IPS DF 6.9 (cell line): Measurements from ENCODE around the gene SMIM12.

Experiments used
- DNase-seq: peaks from one replicate; pipeline ENCODE4 v3.0.0-alpha.2; 2013; ENCODE audit warnings: low read depth, low spot score
- H3K27ac ChIP-seq: one replicate; pipeline ENCODE4 v1.5.1; 2013; ENCODE audit warnings: low read length, control low read depth
- H3K27me3 ChIP-seq: 2 replicates; pipeline ENCODE4 v1.6.1; 2013; ENCODE audit warnings: mild to moderate bottlenecking, low read length; ENCODE audit not compliant: control insufficient read depth, insufficient read depth
- H3K36me3 ChIP-seq: 2 replicates; pipeline ENCODE4 v1.6.1; 2013; ENCODE audit warnings: low read length; ENCODE audit not compliant: control insufficient read depth, insufficient read depth
- H3K4me1 ChIP-seq: 2 replicates; pipeline ENCODE4 v1.6.1; 2013; ENCODE audit warnings: low read length; ENCODE audit not compliant: control insufficient read depth, insufficient read depth
- H3K4me3 ChIP-seq: 2 replicates; pipeline ENCODE4 v1.5.1; 2013; ENCODE audit warnings: mild to moderate bottlenecking, low read length
- H3K9me3 ChIP-seq: 2 replicates; pipeline ENCODE4 v1.6.1; 2013; ENCODE audit warnings: low read length, inconsistent platforms; ENCODE audit not compliant: control insufficient read depth, insufficient read depth
- WGBS: extraction: QIAGEN DNeasy Blood & Tissue Kit; methylation state at CpG from one replicate; pipeline ENCODE4 v1.1.7; 2013; ENCODE audit warnings: mixed read lengths, missing lambda C conversion rate; ENCODE audit not compliant: insufficient read length, insufficient coverage; 5-methylcytosine and 5-hydroxymethylcytosine counted together

SMIM12 gene

DNA sequence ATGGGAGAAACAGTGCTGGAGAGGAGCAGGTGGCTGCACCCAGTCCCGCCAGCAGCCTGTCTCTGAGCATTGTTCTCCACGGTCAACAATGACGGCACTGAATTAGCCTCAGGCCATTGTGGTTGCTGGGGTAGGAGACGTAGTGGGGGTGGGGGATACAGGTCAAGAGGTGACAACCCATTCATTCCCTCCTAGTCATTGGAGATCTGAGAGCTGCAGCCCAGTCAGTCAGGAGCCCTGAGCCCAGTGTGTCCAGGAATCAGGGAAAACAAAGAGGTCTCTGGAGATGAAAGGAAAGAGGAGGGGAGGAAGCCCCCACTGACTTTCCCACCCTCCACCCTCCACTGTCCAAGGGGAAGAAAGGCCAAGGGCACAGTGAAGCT is 15.3 kb downstream of the SMIM12 start:
- Histone ChIP-seq H3K27ac (no peak overlapping the region), H3K4me1 (peaks cover 12% of the 10 kb centered on the region), H3K9me3 (no peaks in the 10 kb centered on the region), H3K27me3 (no peaks in the 10 kb centered on the region), H3K4me3 (no peak overlapping the region), H3K36me3 (no peaks in the 10 kb centered on the region)
- no peak for DNase-seq
- WGBS: no CpG with 5 or more reads among the region's 4 CpGs

DNA sequence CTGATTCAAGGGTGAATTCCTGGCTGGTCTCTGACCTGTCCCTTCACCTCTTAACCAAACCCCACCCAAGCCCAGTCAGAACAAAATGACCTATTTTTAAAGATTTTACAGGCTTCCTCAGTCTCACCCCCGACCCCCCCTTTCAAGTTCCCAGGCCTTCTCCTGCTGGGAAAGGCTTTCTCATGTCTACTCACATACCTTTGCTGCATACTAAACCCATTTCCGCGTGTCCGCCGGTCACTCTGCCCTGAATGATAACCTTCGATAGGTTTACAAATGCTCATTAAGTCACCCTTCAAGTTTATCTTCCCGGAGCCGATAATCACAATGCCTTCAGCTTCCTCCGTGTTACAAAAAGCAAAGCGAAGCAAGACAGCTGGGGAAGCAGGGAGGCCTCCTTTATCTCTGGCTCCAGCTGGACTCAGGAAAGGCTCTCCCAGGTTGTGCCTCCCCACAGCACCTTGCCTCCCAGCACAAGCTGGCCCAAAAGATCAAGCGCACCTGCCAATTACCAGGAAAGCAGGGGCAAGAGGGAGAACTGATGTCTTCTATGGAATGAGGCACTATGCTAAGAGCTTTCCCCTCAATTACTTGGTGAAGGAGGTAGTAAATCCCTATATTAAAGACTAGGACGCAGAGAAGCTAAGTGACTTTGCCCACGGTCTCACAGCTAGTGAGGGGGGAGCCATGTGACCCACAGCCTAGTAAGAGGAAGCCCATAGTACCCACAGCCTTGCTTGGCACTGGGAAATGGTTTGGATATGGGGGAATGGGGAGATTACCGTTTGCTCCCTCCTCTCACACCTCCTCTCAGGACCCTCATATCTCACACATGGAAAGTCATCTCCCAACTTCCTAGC is 15.9 kb downstream of the SMIM12 start:
- Histone ChIP-seq H3K9me3 (no peaks in the 10 kb centered on the region), H3K27ac (no peak overlapping the region), H3K36me3 (no peaks in the 10 kb centered on the region), H3K4me1 (peaks cover 12% of the 10 kb centered on the region), H3K27me3 (no peaks in the 10 kb centered on the region), H3K4me3 (no peak overlapping the region)
- no CpG with 5 or more reads among the region's 14 CpGs for WGBS
- DNase-seq: no peak

DNA sequence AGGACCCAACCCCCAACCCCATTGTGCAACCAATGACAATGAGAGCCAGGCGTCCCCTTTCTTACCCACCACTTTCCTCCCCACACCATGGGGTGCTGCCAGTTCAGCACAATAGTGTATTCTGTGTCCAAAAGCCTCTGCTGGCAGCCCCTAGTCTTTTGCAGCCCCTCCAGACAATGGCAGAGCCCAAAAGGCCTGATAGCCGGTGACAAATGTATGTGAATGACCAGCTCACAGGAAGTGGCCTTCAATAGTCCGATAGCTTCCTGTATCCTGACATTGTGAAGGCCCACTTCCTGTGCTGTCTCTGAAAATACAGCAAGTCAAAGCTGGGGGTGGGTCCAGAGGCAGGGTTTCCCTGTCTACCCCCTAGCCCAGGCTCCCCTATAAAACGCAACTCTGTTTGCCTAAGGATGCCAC is 16.6 kb downstream of the SMIM12 start:
- Histone ChIP-seq H3K27me3 (no peaks in the 10 kb centered on the region), H3K27ac (no peak overlapping the region), H3K4me1 (peaks cover 10% of the 10 kb centered on the region), H3K36me3 (no peaks in the 10 kb centered on the region), H3K4me3 (no peak overlapping the region), H3K9me3 (no peaks in the 10 kb centered on the region)
- no CpG with 5 or more reads among the region's 4 CpGs for WGBS
- no peak for DNase-seq

DNA sequence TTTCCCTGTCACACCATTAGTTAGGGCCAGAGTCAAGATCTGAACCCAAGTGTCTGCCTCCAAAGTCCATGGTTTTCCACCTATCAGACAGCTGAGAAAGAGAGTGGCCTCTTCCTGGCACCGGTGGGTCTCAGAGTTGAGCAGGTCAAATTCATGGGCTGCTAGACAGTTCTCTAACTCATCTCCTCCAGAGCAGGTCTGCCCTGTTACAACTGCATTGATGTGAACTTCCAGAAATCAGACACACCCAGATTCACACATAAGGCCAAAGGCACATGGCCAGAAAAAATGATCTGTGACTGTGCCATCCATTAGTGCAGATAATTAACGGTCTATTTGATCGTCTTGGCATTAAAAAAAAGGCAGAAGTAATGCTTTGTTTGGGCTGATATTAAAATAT is 17.5 kb downstream of the SMIM12 start:
- H3K27ac ChIP-seq: no peak overlapping the region
- no peaks in the 10 kb centered on the region for H3K9me3 ChIP-seq
- no peaks in the 10 kb centered on the region for H3K36me3 ChIP-seq
- no CpG with 5 or more reads among the region's 3 CpGs for WGBS
- peaks cover 10% of the 10 kb centered on the region for H3K4me1 ChIP-seq
- no peak for DNase-seq
- no peaks in the 10 kb centered on the region for H3K27me3 ChIP-seq
- H3K4me3 ChIP-seq: no peak overlapping the region

DNA sequence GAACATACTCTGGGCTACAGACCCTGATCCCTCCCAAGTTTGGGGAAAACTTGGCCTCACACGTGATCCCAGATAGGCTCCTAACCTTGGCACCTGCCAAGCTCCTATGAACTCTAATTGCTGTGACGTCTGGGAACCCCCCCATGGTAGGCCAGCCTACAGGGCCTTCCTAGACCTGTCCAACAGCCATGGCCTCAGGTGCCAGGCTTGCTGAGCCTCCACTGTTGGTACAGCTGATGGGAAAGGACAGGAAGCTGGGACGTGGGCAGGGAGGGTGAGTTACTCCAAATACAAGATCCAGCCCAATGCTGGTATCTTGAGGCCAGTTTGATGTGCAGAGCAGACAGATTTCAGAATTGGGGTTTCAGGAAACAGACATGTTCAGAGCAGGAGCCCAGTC is 19.1 kb downstream of the SMIM12 start:
- Histone ChIP-seq H3K36me3 (no peaks in the 10 kb centered on the region), H3K27me3 (no peaks in the 10 kb centered on the region), H3K27ac (no peak overlapping the region), H3K4me1 (peaks cover 10% of the 10 kb centered on the region), H3K4me3 (no peak overlapping the region), H3K9me3 (no peaks in the 10 kb centered on the region)
- DNase-seq: no peak
- WGBS: no CpG with 5 or more reads among the region's 3 CpGs

DNA sequence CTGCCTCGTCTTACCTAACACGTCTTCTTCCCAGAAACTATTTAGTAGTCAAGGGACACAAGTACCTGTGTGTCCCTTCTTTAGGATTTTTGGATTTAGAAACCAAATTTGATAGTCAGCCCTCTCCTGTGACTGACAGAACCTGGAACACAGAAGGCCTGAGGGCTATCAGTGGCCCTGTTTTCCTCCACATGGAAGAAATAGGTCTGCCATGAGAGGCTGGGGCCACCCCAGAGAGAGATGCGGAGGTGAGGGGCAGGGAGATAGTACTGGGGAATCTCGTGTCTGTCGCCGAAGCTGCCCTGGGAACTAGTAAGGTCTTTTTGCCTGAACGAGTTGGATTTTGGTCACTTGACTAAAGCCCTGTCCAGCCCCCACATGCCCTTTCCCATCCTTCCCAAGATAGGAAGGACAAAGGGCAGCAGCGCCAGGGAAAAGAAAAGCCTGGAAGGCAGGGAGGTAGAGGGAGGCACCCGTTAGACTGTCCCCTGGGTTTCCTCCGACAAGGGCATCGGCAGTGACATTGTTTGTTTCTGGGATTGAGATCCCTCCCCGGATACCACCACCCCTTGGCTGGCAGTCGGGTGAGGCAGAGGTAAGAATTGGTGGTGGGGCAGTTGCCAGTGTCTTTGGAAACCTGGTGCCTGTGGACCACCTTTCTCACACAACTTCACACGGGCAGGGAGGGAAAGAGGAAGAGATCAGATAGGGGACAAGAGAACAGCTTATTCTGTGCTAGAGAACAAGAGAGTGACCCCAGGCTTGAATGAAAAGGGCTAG is 19.8 kb downstream of the SMIM12 start:
- no peak overlapping the region for H3K4me3 ChIP-seq
- H3K4me1 ChIP-seq: peaks cover 10% of the 10 kb centered on the region
- H3K36me3 ChIP-seq: no peaks in the 10 kb centered on the region
- no peak overlapping the region for H3K27ac ChIP-seq
- DNase-seq: no peak
- no peaks in the 10 kb centered on the region for H3K9me3 ChIP-seq
- no CpG with 5 or more reads among the region's 14 CpGs for WGBS
- H3K27me3 ChIP-seq: no peaks in the 10 kb centered on the region

DNA sequence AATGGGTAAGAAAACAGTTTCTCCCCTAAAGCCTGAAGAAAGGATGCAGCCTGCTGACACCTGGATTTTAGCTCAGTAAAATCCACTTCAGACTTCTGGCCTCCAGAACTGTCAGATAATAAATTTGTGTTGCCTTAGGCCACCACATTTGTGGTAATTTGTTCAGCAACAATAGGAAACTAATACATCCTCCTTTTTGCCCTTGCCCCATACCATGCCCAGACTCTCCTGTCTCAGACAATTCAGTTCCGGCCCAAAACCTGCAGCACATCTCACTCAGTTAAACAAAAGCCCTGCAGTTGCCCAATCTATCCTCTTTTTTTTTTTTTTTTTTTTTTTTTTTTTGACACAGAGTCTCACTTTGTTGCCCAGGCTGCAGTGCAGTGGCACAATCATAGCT is 25.8 kb downstream of the SMIM12 start:
- Histone ChIP-seq H3K36me3 (no peaks in the 10 kb centered on the region), H3K27ac (no peak overlapping the region), H3K4me1 (no peaks in the 10 kb centered on the region), H3K9me3 (no peaks in the 10 kb centered on the region), H3K27me3 (no peaks in the 10 kb centered on the region), H3K4me3 (no peak overlapping the region)
- DNase-seq: no peak
- no CpG with 5 or more reads among the region's 1 CpG for WGBS

DNA sequence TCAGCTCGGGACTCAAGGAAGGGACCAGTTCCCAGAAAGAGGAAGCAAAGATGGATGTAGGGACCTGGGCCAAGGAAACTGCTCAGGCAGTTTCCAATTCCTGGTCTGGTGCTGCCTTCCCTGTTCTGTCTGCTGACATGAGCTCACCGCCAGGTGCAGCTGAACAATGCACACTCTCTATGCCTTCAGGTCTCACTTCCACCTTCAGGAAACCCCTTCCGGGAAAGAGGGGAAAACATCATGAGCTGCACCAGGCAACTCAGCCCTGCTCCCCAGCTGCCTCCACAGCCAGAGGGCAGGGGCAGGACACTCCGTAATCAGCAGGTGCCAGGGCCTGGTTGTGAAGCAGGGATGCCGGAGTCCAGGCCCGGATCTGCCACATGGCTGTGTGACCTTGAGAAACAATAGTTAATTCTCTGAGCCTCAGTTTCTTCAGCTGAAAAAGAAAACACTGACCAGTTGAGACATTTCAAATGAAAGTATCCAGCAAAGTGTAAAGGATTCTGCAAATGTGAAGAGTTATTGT is 27.8 kb downstream of the SMIM12 start:
- H3K4me1 ChIP-seq: no peaks in the 10 kb centered on the region
- H3K4me3 ChIP-seq: no peak overlapping the region
- H3K36me3 ChIP-seq: no peaks in the 10 kb centered on the region
- H3K27ac ChIP-seq: no peak overlapping the region
- WGBS: no CpG with 5 or more reads among the region's 6 CpGs
- no peaks in the 10 kb centered on the region for H3K9me3 ChIP-seq
- H3K27me3 ChIP-seq: no peaks in the 10 kb centered on the region
- DNase-seq: no peak

DNA sequence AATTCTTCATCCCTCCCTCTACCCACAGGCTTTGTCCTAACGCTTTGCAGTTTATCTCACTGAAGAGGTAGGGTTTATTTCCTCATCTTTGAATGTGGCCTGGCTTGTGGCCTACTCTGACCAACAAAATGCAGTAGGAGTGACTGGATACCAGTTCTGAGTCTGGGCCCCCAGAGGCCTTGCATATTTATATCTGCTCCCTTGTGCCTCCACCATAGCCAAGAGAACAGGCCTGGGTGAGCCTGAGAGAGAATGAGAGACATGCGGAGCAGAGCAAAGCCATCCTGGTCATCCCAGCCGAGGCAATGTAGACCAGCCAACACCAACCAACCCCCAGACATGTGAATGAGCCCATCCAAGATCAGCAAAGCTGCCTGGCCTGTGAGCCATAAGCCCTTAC is 30.3 kb downstream of the SMIM12 start:
- no peaks in the 10 kb centered on the region for H3K4me1 ChIP-seq
- H3K4me3 ChIP-seq: no peak overlapping the region
- no peak for DNase-seq
- H3K36me3 ChIP-seq: no peaks in the 10 kb centered on the region
- H3K27me3 ChIP-seq: no peaks in the 10 kb centered on the region
- no peaks in the 10 kb centered on the region for H3K9me3 ChIP-seq
- WGBS: no CpG with 5 or more reads among the region's 3 CpGs
- no peak overlapping the region for H3K27ac ChIP-seq

DNA sequence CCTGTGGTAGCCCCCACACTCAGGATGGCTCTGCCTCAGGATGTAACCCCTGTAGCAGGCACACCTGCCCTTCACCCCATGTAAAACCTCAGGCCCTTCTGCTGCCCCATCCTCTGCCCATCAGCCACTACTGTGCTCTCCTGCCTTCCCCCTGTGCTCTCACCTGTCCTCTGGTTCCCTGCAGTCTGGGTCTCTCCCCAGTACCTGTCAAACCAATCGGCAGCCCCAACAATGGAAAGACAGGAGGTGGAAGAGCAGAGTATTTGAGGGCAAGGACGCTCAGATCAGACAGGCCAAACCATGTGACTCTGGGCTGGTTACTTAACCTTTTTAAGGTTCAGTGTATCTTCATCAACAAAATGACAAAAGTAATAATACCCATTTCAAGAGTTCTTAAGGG is 30.9 kb downstream of the SMIM12 start:
- DNase-seq: no peak
- H3K4me1 ChIP-seq: no peaks in the 10 kb centered on the region
- WGBS: no CpG with 5 or more reads among the region's 2 CpGs
- H3K27ac ChIP-seq: no peak overlapping the region
- no peaks in the 10 kb centered on the region for H3K27me3 ChIP-seq
- H3K36me3 ChIP-seq: no peaks in the 10 kb centered on the region
- H3K9me3 ChIP-seq: no peaks in the 10 kb centered on the region
- no peak overlapping the region for H3K4me3 ChIP-seq
